ENCODE data around the gene SLC2A4RG.

SLC2A4RG gene

GRCh38 chr20:63734946-63735858 is 4.4 kb upstream of the SLC2A4RG start:
- no peaks in the 10 kb centered on the region for H3K9me3 ChIP-seq (ENCODE audit: control insufficient read depth in 5 of 5, low read length in 5 of 5)
- H3K9ac ChIP-seq (ENCODE audit: low read length in 5 of 5), result no peak overlapping the region
- H3K4me1 ChIP-seq (ENCODE audit: control insufficient read depth in 5 of 5, insufficient read depth in 5 of 5, low read length in 5 of 5), result peaks cover 2 to 33% (median 16%) of the 10 kb centered on the region in 5 donors
- H3K36me3 ChIP-seq (ENCODE audit: control insufficient read depth in 5 of 5, insufficient read depth in 5 of 5, low read length in 5 of 5), result peaks cover 0 to 51% (median 29%) of the 10 kb centered on the region in 5 donors
- no peak overlapping the region for H3K4me3 ChIP-seq (ENCODE audit: low read depth in 1 of 5, low read length in 5 of 5)
- H3K27ac ChIP-seq (ENCODE audit: low read depth, low read length), result no peak overlapping the region
- H3K27me3 ChIP-seq (ENCODE audit: control insufficient read depth in 5 of 5, insufficient read depth in 4 of 5, low read length in 5 of 5), result no peaks in the 10 kb centered on the region

GRCh38 chr20:63735859-63736718 is 3.5 kb upstream of the SLC2A4RG start, which contains the start of gene LIME1:
TSS of gene LIME1 (plus strand) at chr20:63736664. CDS start at chr20:63737550, 886 bp downstream.
- H3K9me3 ChIP-seq (ENCODE audit: control insufficient read depth in 5 of 5, low read length in 5 of 5), result no peaks in the 10 kb centered on the region
- no peak within 1 kb of the TSS for H3K9ac ChIP-seq (ENCODE audit: low read length in 5 of 5)
- peaks cover 2 to 39% (median 25%) of the 10 kb centered on the region in 5 donors for H3K4me1 ChIP-seq (ENCODE audit: control insufficient read depth in 5 of 5, insufficient read depth in 5 of 5, low read length in 5 of 5)
- H3K27ac ChIP-seq (ENCODE audit: low read depth, low read length), result no peak within 1 kb of the TSS
- no peaks in the 10 kb centered on the region for H3K27me3 ChIP-seq (ENCODE audit: control insufficient read depth in 5 of 5, insufficient read depth in 4 of 5, low read length in 5 of 5)
- peak within 1 kb of the TSS in 2 of 5 donors; percentile 6 to 32 for H3K4me3 ChIP-seq (ENCODE audit: low read depth in 1 of 5, low read length in 5 of 5)
- H3K36me3 ChIP-seq (ENCODE audit: control insufficient read depth in 5 of 5, insufficient read depth in 5 of 5, low read length in 5 of 5), result peaks cover 0 to 47% (median 29%) of the 10 kb centered on the region in 5 donors

- H3K4me3 ChIP-seq (ENCODE audit: low read depth in 1 of 5, low read length in 5 of 5), result peak overlapping the region in 2 of 5 donors; percentile 6 to 32
- H3K4me1 ChIP-seq (ENCODE audit: control insufficient read depth in 5 of 5, insufficient read depth in 5 of 5, low read length in 5 of 5), result peaks cover 2 to 49% (median 35%) of the 10 kb centered on the region in 5 donors
- H3K9me3 ChIP-seq (ENCODE audit: control insufficient read depth in 5 of 5, low read length in 5 of 5), result no peaks in the 10 kb centered on the region
- no peak overlapping the region for H3K9ac ChIP-seq (ENCODE audit: low read length in 5 of 5)
- H3K36me3 ChIP-seq (ENCODE audit: control insufficient read depth in 5 of 5, insufficient read depth in 5 of 5, low read length in 5 of 5), result peaks cover 0 to 41% (median 29%) of the 10 kb centered on the region in 5 donors
- no peaks in the 10 kb centered on the region for H3K27me3 ChIP-seq (ENCODE audit: control insufficient read depth in 5 of 5, insufficient read depth in 4 of 5, low read length in 5 of 5)
- no peak overlapping the region for H3K27ac ChIP-seq (ENCODE audit: low read depth, low read length)
Measured at GRCh38 chr20:63736893-63737694, 2.5 kb upstream of the SLC2A4RG start.

- Histone ChIP-seq H3K9me3 (ENCODE audit: control insufficient read depth in 5 of 5, low read length in 5 of 5) (no peaks in the 10 kb centered on the region), H3K4me3 (ENCODE audit: low read depth in 1 of 5, low read length in 5 of 5) (peak overlapping the region in 3 of 5 donors; percentile 6 to 71 (median 39)), H3K36me3 (ENCODE audit: control insufficient read depth in 5 of 5, insufficient read depth in 5 of 5, low read length in 5 of 5) (peaks cover 0 to 45% (median 30%) of the 10 kb centered on the region in 5 donors), H3K27me3 (ENCODE audit: control insufficient read depth in 5 of 5, insufficient read depth in 4 of 5, low read length in 5 of 5) (no peaks in the 10 kb centered on the region), H3K4me1 (ENCODE audit: control insufficient read depth in 5 of 5, insufficient read depth in 5 of 5, low read length in 5 of 5) (peaks cover 2 to 54% (median 37%) of the 10 kb centered on the region in 5 donors), H3K9ac (ENCODE audit: low read length in 5 of 5) (no peak overlapping the region), H3K27ac (ENCODE audit: low read depth, low read length) (no peak overlapping the region)
Measured at GRCh38 chr20:63737695-63737944, 2.0 kb upstream of the SLC2A4RG start.

GRCh38 chr20:63737945-63738686 is 1.5 kb upstream of the SLC2A4RG start:
- H3K4me3 ChIP-seq (ENCODE audit: low read depth in 1 of 5, low read length in 5 of 5), result peak overlapping the region in 4 of 5 donors; percentile 26 to 73 (median 55)
- H3K27me3 ChIP-seq (ENCODE audit: control insufficient read depth in 5 of 5, insufficient read depth in 4 of 5, low read length in 5 of 5), result no peaks in the 10 kb centered on the region
- H3K36me3 ChIP-seq (ENCODE audit: control insufficient read depth in 5 of 5, insufficient read depth in 5 of 5, low read length in 5 of 5), result peaks cover 0 to 45% (median 34%) of the 10 kb centered on the region in 5 donors
- no peaks in the 10 kb centered on the region for H3K9me3 ChIP-seq (ENCODE audit: control insufficient read depth in 5 of 5, low read length in 5 of 5)
- peak overlapping the region in 3 of 5 donors; percentile 30 to 75 (median 53) for H3K9ac ChIP-seq (ENCODE audit: low read length in 5 of 5)
- H3K27ac ChIP-seq (ENCODE audit: low read depth, low read length), result no peak overlapping the region
- peaks cover 2 to 56% (median 37%) of the 10 kb centered on the region in 5 donors for H3K4me1 ChIP-seq (ENCODE audit: control insufficient read depth in 5 of 5, insufficient read depth in 5 of 5, low read length in 5 of 5)

- Histone ChIP-seq H3K4me1 (ENCODE audit: control insufficient read depth in 5 of 5, insufficient read depth in 5 of 5, low read length in 5 of 5) (peaks cover 2 to 60% (median 38%) of the 10 kb centered on the region in 5 donors), H3K9me3 (ENCODE audit: control insufficient read depth in 5 of 5, low read length in 5 of 5) (no peaks in the 10 kb centered on the region), H3K4me3 (ENCODE audit: low read depth in 1 of 5, low read length in 5 of 5) (peak overlapping the region in 4 of 5 donors; percentile 61 to 73 (median 69)), H3K36me3 (ENCODE audit: control insufficient read depth in 5 of 5, insufficient read depth in 5 of 5, low read length in 5 of 5) (peaks cover 0 to 45% (median 35%) of the 10 kb centered on the region in 5 donors), H3K27ac (ENCODE audit: low read depth, low read length) (peak overlapping the region; percentile 62), H3K9ac (ENCODE audit: low read length in 5 of 5) (peak overlapping the region in 4 of 5 donors; percentile 53 to 76 (median 68)), H3K27me3 (ENCODE audit: control insufficient read depth in 5 of 5, insufficient read depth in 4 of 5, low read length in 5 of 5) (no peaks in the 10 kb centered on the region)
Measured at GRCh38 chr20:63738687-63739129, 868 bp upstream of the SLC2A4RG start.

- peaks cover 2 to 73% (median 53%) of the 10 kb centered on the region in 5 donors for H3K4me1 ChIP-seq (ENCODE audit: control insufficient read depth in 5 of 5, insufficient read depth in 5 of 5, low read length in 5 of 5)
- peak overlapping the region; percentile 65 for H3K27ac ChIP-seq (ENCODE audit: low read depth, low read length)
- peaks cover 0 to 41% (median 26%) of the 10 kb centered on the region in 5 donors for H3K36me3 ChIP-seq (ENCODE audit: control insufficient read depth in 5 of 5, insufficient read depth in 5 of 5, low read length in 5 of 5)
- no peaks in the 10 kb centered on the region for H3K27me3 ChIP-seq (ENCODE audit: control insufficient read depth in 5 of 5, insufficient read depth in 4 of 5, low read length in 5 of 5)
- H3K9me3 ChIP-seq (ENCODE audit: control insufficient read depth in 5 of 5, low read length in 5 of 5), result no peaks in the 10 kb centered on the region
- peak overlapping the region; percentile 63 to 76 (median 71) for H3K4me3 ChIP-seq (ENCODE audit: low read depth in 1 of 5, low read length in 5 of 5)
- peak overlapping the region in 3 of 5 donors; percentile 66 to 80 (median 75) for H3K9ac ChIP-seq (ENCODE audit: low read length in 5 of 5)
Measured at GRCh38 chr20:63740070-63740626, 572 bp downstream of the SLC2A4RG start.

- H3K4me1 ChIP-seq (ENCODE audit: control insufficient read depth in 5 of 5, insufficient read depth in 5 of 5, low read length in 5 of 5), result peaks cover 2 to 74% (median 54%) of the 10 kb centered on the region in 5 donors
- no peaks in the 10 kb centered on the region for H3K9me3 ChIP-seq (ENCODE audit: control insufficient read depth in 5 of 5, low read length in 5 of 5)
- H3K9ac ChIP-seq (ENCODE audit: low read length in 5 of 5), result peak overlapping the region in 3 of 5 donors; percentile 66 to 80 (median 75)
- H3K36me3 ChIP-seq (ENCODE audit: control insufficient read depth in 5 of 5, insufficient read depth in 5 of 5, low read length in 5 of 5), result peaks cover 0 to 40% (median 26%) of the 10 kb centered on the region in 5 donors
- H3K27ac ChIP-seq (ENCODE audit: low read depth, low read length), result peak overlapping the region; percentile 65
- no peaks in the 10 kb centered on the region for H3K27me3 ChIP-seq (ENCODE audit: control insufficient read depth in 5 of 5, insufficient read depth in 4 of 5, low read length in 5 of 5)
- peak overlapping the region; percentile 63 to 76 (median 71) for H3K4me3 ChIP-seq (ENCODE audit: low read depth in 1 of 5, low read length in 5 of 5)
Measured at GRCh38 chr20:63740627-63741353, 1.2 kb downstream of the SLC2A4RG start.
